Liver (tissue), 9 donors: ENCODE measurements around the gene MEF2A. TPM values are rescaled to one million over a fixed set of nuclear protein-coding genes. Genes with fewer than 3 reads are reported as not detected.

ENCODE experiments used
- DNase-seq: peaks from one replicate; pipeline ENCODE4 v3.0.0-alpha.2; 2017; ENCODE audit warnings: low spot score
- H3K27ac ChIP-seq, 2 donors: one replicate each; pipeline ENCODE4 v1.7.0; 2013; ENCODE audit warnings: inconsistent platforms in 2 of 2, low read length in 2 of 2, control low read depth in 1 of 2, low read depth in 1 of 2, mild to moderate bottlenecking in 1 of 2
- H3K27me3 ChIP-seq, 4 donors: one replicate each; pipeline versions ENCODE4 v1.6.1 to v1.7.0; 2013; ENCODE audit warnings: low read length in 3 of 4, inconsistent platforms in 1 of 4, mild to moderate bottlenecking in 1 of 4, moderate library complexity in 1 of 4; ENCODE audit not compliant: control insufficient read depth in 4 of 4, insufficient read depth in 4 of 4
- H3K36me3 ChIP-seq, 4 donors: one replicate each; pipeline versions ENCODE4 v1.6.1 to v1.7.0; 2013; ENCODE audit warnings: low read length in 3 of 4, mild to moderate bottlenecking in 3 of 4, low read depth in 1 of 4, moderate library complexity in 1 of 4; ENCODE audit not compliant: control insufficient read depth in 4 of 4, insufficient read depth in 3 of 4
- H3K4me1 ChIP-seq, 4 donors: one replicate each; pipeline versions ENCODE4 v1.6.1 to v1.7.0; 2013; ENCODE audit warnings: low read length in 3 of 4, mild to moderate bottlenecking in 3 of 4, moderate library complexity in 1 of 4; ENCODE audit not compliant: control insufficient read depth in 4 of 4, insufficient read depth in 4 of 4
- H3K4me3 ChIP-seq, 3 donors: one replicate each; pipeline versions ENCODE4 v1.6.1 to v1.7.0; 2013; ENCODE audit warnings: low read length in 3 of 3, control low read depth in 1 of 3, low read depth in 1 of 3, mild to moderate bottlenecking in 1 of 3
- H3K9ac ChIP-seq, 2 donors: one replicate each; pipeline ENCODE4 v1.7.0; 2013; ENCODE audit warnings: low read length in 2 of 2, mild to moderate bottlenecking in 2 of 2, moderate library complexity in 2 of 2, control low read depth in 1 of 2, low read depth in 1 of 2
- H3K9me3 ChIP-seq, 4 donors: one replicate each; pipeline versions ENCODE4 v1.6.1 to v1.7.0; 2013; ENCODE audit warnings: low read length in 3 of 4; ENCODE audit not compliant: control insufficient read depth in 4 of 4
- ATF3 ChIP-seq: IDR thresholded peaks from 2 replicates; pipeline ENCODE4 v1.6.1; 2016; ENCODE audit warnings: antibody characterized with exemption
- CTCF ChIP-seq: fragments of 150-350 bp; IDR thresholded peaks from 2 replicates; pipeline ENCODE4 v1.5.1; 2017; ENCODE audit warnings: improper control_type of control experiment, low read depth, low read length; ENCODE audit not compliant: missing input control
- EGR1 ChIP-seq, 2 donors: IDR thresholded peaks; 2 replicates each; pipeline ENCODE4 v1.6.1; 2016 to 2018; ENCODE audit warnings: antibody characterized with exemption in 2 of 2, low read depth in 2 of 2
- FOXA1 ChIP-seq: IDR thresholded peaks from 2 replicates; pipeline ENCODE4 v1.6.1; 2016; ENCODE audit warnings: antibody characterized with exemption
- FOXA2 ChIP-seq: IDR thresholded peaks from 2 replicates; pipeline ENCODE4 v1.6.1; 2016; ENCODE audit warnings: antibody characterized with exemption
- GABPA ChIP-seq, 2 donors: IDR thresholded peaks in 1 of 2; conservative IDR thresholded peaks in 1 of 2; 2 replicates each; pipeline ENCODE4 v1.6.1; 2016; ENCODE audit warnings: antibody characterized with exemption in 2 of 2, mild to moderate bottlenecking in 1 of 2, moderate library complexity in 1 of 2
- HNF4A ChIP-seq, 2 donors: conservative IDR thresholded peaks; 2 replicates each; pipeline ENCODE4 v1.6.1; 2016; ENCODE audit warnings: antibody characterized with exemption in 2 of 2, mild to moderate bottlenecking in 2 of 2
- HNF4G ChIP-seq: IDR thresholded peaks from 2 replicates; pipeline ENCODE4 v1.6.1; 2016; ENCODE audit warnings: antibody characterized with exemption
- JUND ChIP-seq, 2 donors: IDR thresholded peaks; 2 replicates each; pipeline ENCODE4 v1.6.1; 2016; ENCODE audit warnings: antibody characterized with exemption in 2 of 2
- MAX ChIP-seq: IDR thresholded peaks from 2 replicates; pipeline ENCODE4 v1.6.1; 2016; ENCODE audit warnings: antibody characterized with exemption
- NR2F2 ChIP-seq: IDR thresholded peaks from 2 replicates; pipeline ENCODE4 v1.6.1; 2016; ENCODE audit warnings: antibody characterized with exemption
- RAD21 ChIP-seq, 2 donors: IDR thresholded peaks; 2 replicates each; pipeline ENCODE4 v1.6.1; 2016; ENCODE audit warnings: antibody characterized with exemption in 2 of 2, mild to moderate bottlenecking in 2 of 2
- REST ChIP-seq: IDR thresholded peaks from 2 replicates; pipeline ENCODE4 v1.6.1; 2016; ENCODE audit warnings: antibody characterized with exemption, mild to moderate bottlenecking
- RXRA ChIP-seq, 2 donors: IDR thresholded peaks; 2 replicates each; pipeline ENCODE4 v1.6.1; 2017 to 2018; ENCODE audit warnings: antibody characterized with exemption in 2 of 2, mild to moderate bottlenecking in 1 of 2
- SP1 ChIP-seq: IDR thresholded peaks from 2 replicates; pipeline ENCODE4 v1.6.1; 2018; ENCODE audit warnings: antibody characterized with exemption, mild to moderate bottlenecking
- YY1 ChIP-seq: IDR thresholded peaks from 2 replicates; pipeline ENCODE4 v1.6.1; 2016; ENCODE audit warnings: antibody characterized with exemption, mild to moderate bottlenecking
- ZBTB33 ChIP-seq: IDR thresholded peaks from 2 replicates; pipeline ENCODE4 v1.6.1; 2016; ENCODE audit warnings: antibody characterized with exemption
- WGBS: extraction: QIAGEN DNeasy Blood & Tissue Kit; methylation state at CpG from one replicate; pipeline ENCODE4 v1.1.7; 2013; 5-methylcytosine and 5-hydroxymethylcytosine counted together
- polyA plus RNA-seq, 2 donors: library from polyadenylated mRNA; stranded (reverse) in 1 of 2; unstranded in 1 of 2; fragments of 200-250 nt in 1 of 2; fragments of >200 nt in 1 of 2; fragmentation: Nextera tagmentation in 1 of 2; extraction: Ambion mirVana in 1 of 2; gene quantifications; one replicate each; pipeline versions ENCODE4 v1.2.1 to v1.2.3, GENCODE V29; 2013 to 2015
- total RNA-seq, 2 donors: library from RNA; depleted of rRNA; stranded (reverse); fragments of >200 nt; gene quantifications; one replicate each; pipeline ENCODE4 v1.2.3, GENCODE V29; 2014
- donor health status: healthy.
- donor health status: healthy.
- donor health status: healthy.
- donor health status: healthy.
- donor health status: healthy.

The MEF2A gene
- total RNA-seq = 10 to 100 TPM; 19.3 to 45.9 TPM
- 10 to 100 TPM in 1 of 2 donors, 1 to 10 TPM in 1; 8.5 to 17.1 TPM for polyA plus RNA-seq

GRCh38 chr15:99565299-99566156 lies at the start of gene MEF2A:
MEF2A (plus strand) TSS chr15:99565984; CDS start chr15:99633120, 67,136 bp downstream.
- no peaks in the 10 kb centered on the region for H3K36me3 ChIP-seq
- DNase-seq = peak; percentile 91
- H3K4me3 ChIP-seq = peak within 1 kb of the TSS; percentile 87 to 98 (median 92)
- no peaks in the 10 kb centered on the region for H3K9me3 ChIP-seq
- peaks cover 2 to 23% (median 15%) of the 10 kb centered on the region in 4 donors for H3K4me1 ChIP-seq
- no peaks in the 10 kb centered on the region for H3K27me3 ChIP-seq
- peak within 1 kb of the TSS; percentile 96 to 99 for H3K9ac ChIP-seq
- under 1% methylated on average over 101 of the region's 101 CpGs for WGBS
- peak; percentile 39 for TF ChIP-seq NR2F2
- no peak for TF ChIP-seq REST
- TF ChIP-seq RXRA (IDR thresholded peaks at IDR 0.05) = peak; percentile 32 to 55
- TF ChIP-seq ATF3 = peak; percentile 36
- peak; percentile 83 for TF ChIP-seq YY1
- no peak for TF ChIP-seq HNF4G
- peak in 1 of 2 donors; percentile 19 for TF ChIP-seq HNF4A (conservative IDR thresholded peaks at IDR 0.05)
- no peak for TF ChIP-seq ZBTB33
- TF ChIP-seq FOXA2 = no peak
- TF ChIP-seq MAX = peak; percentile 77
- TF ChIP-seq FOXA1 = no peak
- no peak for TF ChIP-seq JUND (IDR thresholded peaks at IDR 0.05)
- TF ChIP-seq RAD21 (IDR thresholded peaks at IDR 0.05) = peak; percentile 27 to 55
- peak; percentile 44 for TF ChIP-seq SP1
- no peak for TF ChIP-seq EGR1 (IDR thresholded peaks at IDR 0.05; ENCODE audit: low read depth in 2 of 2)
- no peak for TF ChIP-seq CTCF
- TF ChIP-seq GABPA (IDR thresholded peaks at IDR 0.05 in 1 of 2, conservative IDR thresholded peaks at IDR 0.05 in 1 of 2) = peak; percentile 33 to 77
- peak within 1 kb of the TSS; percentile 93 to 95 for H3K27ac ChIP-seq
